Osteocyte (in vitro differentiated cells): ENCODE results near the gene SRC. TPM values are rescaled to one million over a fixed set of nuclear protein-coding genes. Genes with fewer than 3 reads are reported as not detected.

Source experiments
- DNase-seq: peaks from one replicate; pipeline ENCODE4 v3.0.0; 2021; ENCODE audit warnings: mixed read lengths; ENCODE audit not compliant: unreplicated experiment; ENCODE audit errors: extremely low spot score
- H3K27ac Mint-ChIP-seq: one replicate; pipeline ENCODE4 v1.8.0; 2021; ENCODE audit warnings: mild to moderate bottlenecking, mixed read lengths; ENCODE audit not compliant: unreplicated experiment
- H3K27me3 Mint-ChIP-seq: one replicate; pipeline ENCODE4 v1.8.0; 2021; ENCODE audit warnings: mixed read lengths; ENCODE audit not compliant: unreplicated experiment
- H3K36me3 Mint-ChIP-seq: one replicate; pipeline ENCODE4 v1.8.0; 2021; ENCODE audit warnings: mixed read lengths; ENCODE audit not compliant: unreplicated experiment
- H3K4me1 Mint-ChIP-seq: one replicate; pipeline ENCODE4 v1.8.0; 2021; ENCODE audit warnings: mixed read lengths; ENCODE audit not compliant: unreplicated experiment
- H3K4me3 Mint-ChIP-seq: one replicate; pipeline ENCODE4 v1.8.0; 2021; ENCODE audit warnings: mild to moderate bottlenecking, moderate library complexity, mixed read lengths; ENCODE audit not compliant: unreplicated experiment
- H3K9me3 Mint-ChIP-seq: one replicate; pipeline ENCODE4 v1.8.0; 2021; ENCODE audit warnings: mixed read lengths; ENCODE audit not compliant: unreplicated experiment
- total RNA-seq: library from RNA; stranded (reverse); gene quantifications from 2 replicates; pipeline ENCODE4 v1.2.1, GENCODE V29; 2021
- TF ChIP-seq, protein P1 (sequence below): fragments of 200-600 bp; sonication (generic); IDR thresholded peaks from 2 replicates; pipeline ENCODE4 v1.5.0; 2021; ENCODE audit warnings: antibody characterized with exemption, mild to moderate bottlenecking, moderate library complexity

The SRC gene
- total RNA-seq, 1 donor from 2014 or later = 32.5 TPM

DNA sequence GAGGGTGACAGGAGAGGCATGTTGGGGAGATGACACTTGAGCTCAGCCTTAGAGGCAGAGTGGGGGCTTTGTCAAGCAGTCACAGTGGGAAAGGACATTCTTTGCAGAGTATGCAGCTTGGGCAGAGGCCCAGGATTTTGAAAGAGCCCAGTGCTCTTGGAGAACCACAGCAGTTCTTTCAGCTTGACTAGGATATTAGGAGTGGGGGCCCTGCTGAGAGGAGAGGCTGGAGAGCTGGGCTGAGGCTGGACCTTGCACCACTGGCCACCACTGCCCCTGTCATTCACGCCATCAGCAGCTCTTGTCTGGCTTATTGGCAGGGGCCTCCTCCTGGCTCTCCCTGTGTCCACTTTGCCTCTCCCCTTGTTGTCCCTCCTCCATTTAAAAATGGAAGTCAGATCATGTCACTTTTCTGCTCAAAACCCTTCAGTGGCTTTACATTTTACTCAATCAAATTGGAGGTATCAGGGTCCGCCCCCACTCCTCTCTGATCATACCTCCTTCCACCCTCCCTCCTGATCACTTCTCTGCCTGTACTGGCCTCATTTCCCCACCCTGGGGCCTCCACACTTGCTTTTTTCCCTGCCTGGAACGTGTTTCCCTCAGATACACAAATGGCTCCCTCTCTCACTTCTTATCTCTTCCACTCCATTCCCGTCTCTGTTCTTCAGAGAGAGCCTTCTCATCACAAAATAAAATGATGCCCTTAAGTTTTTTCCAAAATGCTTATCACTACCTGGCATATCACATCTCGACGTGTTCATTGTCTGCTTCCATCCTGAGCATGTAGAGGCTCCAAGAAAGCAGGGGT, 46.0 kb upstream of the SRC start:
- Mint-ChIP-seq H3K4me3 (no peak overlapping the region), H3K4me1 (peaks cover 9% of the 10 kb centered on the region), H3K27ac (no peak overlapping the region)

DNA sequence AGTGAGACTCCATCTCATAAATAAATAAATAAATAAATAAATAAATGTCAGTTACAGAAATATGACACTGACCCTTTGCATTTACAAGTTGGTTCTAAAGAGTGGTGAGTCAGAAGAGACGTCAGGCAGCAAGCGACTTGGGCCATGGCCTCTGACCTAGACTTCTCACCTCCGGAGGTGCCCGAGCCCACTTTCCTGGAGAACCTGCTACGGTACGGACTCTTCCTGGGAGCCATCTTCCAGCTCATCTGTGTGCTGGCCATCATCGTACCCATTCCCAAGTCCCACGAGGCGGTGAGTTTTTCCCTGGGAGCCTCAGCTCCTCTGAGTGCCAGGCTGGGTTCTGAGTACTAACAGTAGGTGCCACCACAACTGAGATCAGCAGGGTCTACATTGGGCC, 44.8 kb upstream of the SRC start:
- H3K27ac Mint-ChIP-seq = no peak overlapping the region
- no peak overlapping the region for H3K4me3 Mint-ChIP-seq
- peaks cover 38% of the 10 kb centered on the region for H3K36me3 Mint-ChIP-seq
- no peak for DNase-seq
- H3K4me1 Mint-ChIP-seq = no peaks in the 10 kb centered on the region
- TF ChIP-seq, protein P1, sequence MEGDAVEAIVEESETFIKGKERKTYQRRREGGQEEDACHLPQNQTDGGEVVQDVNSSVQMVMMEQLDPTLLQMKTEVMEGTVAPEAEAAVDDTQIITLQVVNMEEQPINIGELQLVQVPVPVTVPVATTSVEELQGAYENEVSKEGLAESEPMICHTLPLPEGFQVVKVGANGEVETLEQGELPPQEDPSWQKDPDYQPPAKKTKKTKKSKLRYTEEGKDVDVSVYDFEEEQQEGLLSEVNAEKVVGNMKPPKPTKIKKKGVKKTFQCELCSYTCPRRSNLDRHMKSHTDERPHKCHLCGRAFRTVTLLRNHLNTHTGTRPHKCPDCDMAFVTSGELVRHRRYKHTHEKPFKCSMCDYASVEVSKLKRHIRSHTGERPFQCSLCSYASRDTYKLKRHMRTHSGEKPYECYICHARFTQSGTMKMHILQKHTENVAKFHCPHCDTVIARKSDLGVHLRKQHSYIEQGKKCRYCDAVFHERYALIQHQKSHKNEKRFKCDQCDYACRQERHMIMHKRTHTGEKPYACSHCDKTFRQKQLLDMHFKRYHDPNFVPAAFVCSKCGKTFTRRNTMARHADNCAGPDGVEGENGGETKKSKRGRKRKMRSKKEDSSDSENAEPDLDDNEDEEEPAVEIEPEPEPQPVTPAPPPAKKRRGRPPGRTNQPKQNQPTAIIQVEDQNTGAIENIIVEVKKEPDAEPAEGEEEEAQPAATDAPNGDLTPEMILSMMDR = no peak
- H3K9me3 Mint-ChIP-seq = no peaks in the 10 kb centered on the region
- H3K27me3 Mint-ChIP-seq = no peaks in the 10 kb centered on the region

More for the DNA sequence above, 46.0 kb upstream of the SRC start:
- Mint-ChIP-seq H3K27me3 (no peaks in the 10 kb centered on the region), H3K9me3 (no peaks in the 10 kb centered on the region), H3K36me3 (peaks cover 38% of the 10 kb centered on the region)
- no peak for DNase-seq
- TF ChIP-seq, protein P1 = no peak

DNA sequence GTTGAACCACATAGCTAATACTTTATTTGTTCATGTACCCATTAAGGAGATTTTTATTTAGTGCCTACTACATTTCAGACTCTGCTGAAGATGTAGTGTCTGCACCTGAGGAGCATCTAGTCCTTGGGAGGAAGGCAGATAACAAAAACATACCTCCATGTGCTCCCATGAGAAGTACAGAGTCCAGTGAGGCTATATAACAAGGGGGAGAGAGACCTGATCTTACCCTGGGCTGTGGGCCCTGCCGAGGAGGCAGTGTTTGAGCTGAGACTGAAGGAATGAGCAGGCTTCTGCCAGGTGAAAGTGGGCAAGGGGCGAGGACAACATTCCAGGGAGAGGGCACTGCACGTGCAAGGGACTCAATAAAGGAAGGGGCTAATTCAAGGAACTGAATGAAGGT, 44.4 kb upstream of the SRC start:
- Mint-ChIP-seq H3K9me3 (no peaks in the 10 kb centered on the region), H3K4me1 (no peaks in the 10 kb centered on the region), H3K27ac (no peak overlapping the region), H3K4me3 (no peak overlapping the region), H3K36me3 (peaks cover 38% of the 10 kb centered on the region), H3K27me3 (no peaks in the 10 kb centered on the region)
- TF ChIP-seq, protein P1 = no peak
- no peak for DNase-seq

DNA sequence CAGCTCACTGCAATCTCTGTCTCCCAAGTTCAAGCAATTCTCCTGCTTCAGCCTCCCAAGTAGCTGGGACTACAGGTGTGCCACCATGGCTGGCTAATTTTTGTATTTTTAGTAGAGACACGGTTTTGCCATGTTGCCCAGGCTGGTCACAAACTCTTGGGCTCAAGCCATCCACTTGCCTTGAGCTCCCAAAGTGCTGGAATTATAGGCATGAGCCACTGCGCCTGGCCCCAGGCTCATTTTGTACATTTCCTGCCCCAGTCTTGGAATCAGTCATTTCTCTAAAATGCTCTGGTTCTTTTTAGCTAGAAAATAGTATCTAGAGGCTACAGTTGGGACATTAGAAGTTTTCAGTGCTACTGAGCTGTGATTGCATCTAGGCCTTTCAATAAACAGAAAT, 43.0 kb upstream of the SRC start:
- H3K9me3 Mint-ChIP-seq = no peaks in the 10 kb centered on the region
- TF ChIP-seq, protein P1 = no peak
- H3K36me3 Mint-ChIP-seq = peaks cover 38% of the 10 kb centered on the region
- H3K27me3 Mint-ChIP-seq = no peaks in the 10 kb centered on the region
- H3K4me3 Mint-ChIP-seq = no peak overlapping the region
- no peak overlapping the region for H3K27ac Mint-ChIP-seq
- no peaks in the 10 kb centered on the region for H3K4me1 Mint-ChIP-seq
- no peak for DNase-seq

DNA sequence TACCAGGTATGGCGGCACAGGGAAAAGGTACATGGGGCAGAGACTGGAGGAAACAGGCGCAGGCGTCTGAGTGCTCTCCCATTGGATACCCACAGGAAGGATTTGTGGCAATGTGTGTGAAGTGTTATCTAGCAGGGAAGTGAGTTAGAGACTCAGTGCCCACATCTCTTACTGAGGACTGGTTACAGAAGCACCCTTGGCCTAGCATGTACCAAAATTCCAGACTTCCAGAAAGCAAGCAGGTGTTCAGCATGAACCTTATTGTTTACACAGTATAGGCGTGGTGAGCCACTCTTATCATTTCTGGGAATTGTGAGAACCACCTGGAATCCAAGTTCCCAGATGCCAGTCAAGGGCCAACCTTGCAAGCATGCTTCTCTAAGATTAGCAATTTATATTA, 42.3 kb upstream of the SRC start:
- no peaks in the 10 kb centered on the region for H3K9me3 Mint-ChIP-seq
- no peaks in the 10 kb centered on the region for H3K4me1 Mint-ChIP-seq
- TF ChIP-seq, protein P1 = no peak
- peaks cover 34% of the 10 kb centered on the region for H3K36me3 Mint-ChIP-seq
- H3K27me3 Mint-ChIP-seq = no peaks in the 10 kb centered on the region
- no peak overlapping the region for H3K4me3 Mint-ChIP-seq
- H3K27ac Mint-ChIP-seq = no peak overlapping the region
- no peak for DNase-seq
